Fibroblast of the conjunctiva (primary cell): ENCODE data around the gene SPATA12.

Experiments used
- DNase-seq: peaks from one replicate; pipeline ENCODE4 v3.0.0-alpha.2; 2010; ENCODE audit warnings: low read depth

SPATA12 gene, protein sequence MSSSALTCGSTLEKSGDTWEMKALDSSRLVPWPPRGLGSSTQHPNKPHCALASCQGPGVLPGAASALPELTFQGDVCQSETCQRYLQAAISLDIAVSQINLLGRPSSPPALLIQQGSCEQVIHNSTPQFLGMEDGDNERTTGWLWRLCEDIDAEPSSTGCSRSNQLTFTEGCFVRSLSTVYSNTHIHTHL

DNA sequence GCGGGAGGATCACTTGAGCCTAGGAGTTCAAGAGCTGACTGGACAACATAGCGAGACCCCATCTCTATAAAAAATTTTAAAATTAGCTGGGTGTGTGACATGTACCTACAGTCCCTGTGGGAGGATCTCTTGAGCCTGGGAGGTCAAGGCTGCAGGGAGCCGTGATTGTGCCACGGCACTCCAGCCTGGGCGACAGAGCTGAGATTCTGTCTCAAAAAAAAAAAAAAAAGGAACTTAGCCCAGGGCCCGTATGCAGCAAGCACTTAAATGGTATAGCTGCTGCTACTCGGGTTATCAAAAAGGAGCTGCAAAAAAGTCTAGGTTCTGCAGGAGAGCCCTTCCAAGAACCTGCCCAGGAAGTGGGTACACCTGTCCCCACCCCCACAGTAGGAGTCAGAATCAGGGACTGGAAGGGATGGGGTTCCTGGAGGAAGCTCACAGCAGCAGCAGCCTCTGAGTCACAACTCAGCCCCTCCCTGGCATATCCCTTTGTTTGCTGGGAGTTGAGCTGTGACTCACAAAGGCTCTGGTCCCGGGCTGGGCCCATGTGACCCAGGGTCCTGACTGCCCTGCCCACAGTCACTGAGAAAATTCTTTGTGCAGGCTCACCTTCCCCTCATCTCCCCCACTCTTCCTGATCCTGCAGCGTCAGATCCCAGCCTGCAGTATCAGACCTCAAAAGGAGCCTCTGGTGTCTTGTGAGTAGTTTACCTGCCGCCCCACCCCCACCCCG lies at the start of gene SPATA12:
TSS of gene SPATA12 (plus strand) at position 576 of the 733 bp plus-strand sequence. CDS start 13,031 bp downstream, outside the sequence.
- peak; percentile 68 for DNase-seq

DNA sequence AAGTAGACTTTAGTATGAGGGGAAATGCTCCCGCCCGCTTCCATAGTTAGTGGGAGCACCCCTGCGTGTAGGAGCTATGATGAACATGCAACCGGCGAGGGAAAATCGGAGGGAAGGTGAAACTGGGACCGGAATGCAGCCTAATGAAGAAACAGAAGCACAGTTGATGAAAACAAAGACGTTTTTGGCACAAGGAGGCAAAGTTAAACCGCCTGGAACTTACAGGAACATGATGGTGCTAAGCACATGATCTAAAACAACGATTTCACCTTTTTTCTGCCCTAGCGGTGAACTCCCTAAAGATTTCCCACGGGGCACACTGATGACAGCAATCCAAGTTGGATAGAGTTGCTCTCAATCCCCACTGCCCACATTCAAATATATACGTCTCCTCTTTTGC lies 49.4 kb upstream of the SPATA12 start:
- no peak for DNase-seq

DNA sequence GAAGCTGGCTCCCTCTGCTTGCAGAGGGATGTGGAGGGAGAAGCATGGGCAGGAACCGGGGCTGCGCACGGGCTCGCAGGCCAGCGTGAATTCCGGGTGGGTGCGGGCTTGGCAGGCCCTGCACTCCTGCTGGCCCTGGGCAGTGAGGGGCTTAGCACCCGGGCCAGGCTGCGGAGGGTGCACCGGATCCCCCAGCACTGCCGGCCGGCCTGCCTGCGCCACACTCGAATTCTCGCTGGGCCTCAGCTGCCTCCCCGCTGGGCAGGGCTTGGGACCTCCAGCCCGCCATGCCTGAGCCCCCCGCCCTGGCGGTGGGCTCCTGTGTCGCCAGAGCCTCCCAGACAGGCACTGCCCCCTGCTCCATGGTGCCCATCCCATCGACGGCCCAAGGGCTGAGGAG lies 47.6 kb upstream of the SPATA12 start:
- no peak for DNase-seq

DNA sequence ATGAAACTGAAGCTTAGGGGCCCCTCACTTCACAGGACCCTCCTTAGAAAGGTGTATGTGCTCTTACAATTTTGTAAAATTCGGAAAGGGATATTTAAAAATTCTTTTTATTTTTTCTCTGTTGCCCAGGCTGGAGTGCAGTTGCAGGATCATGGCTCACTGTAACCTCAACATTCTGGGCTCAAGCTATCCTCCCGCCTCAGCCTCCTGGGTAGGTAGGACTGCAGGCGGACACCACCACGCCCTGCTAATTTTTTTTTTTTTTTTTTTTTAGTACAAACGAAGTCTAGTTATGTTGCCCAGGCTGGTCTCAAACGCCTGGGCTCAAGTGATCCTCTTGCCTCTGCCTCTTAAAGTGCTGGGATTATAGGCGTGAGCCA lies 45.1 kb upstream of the SPATA12 start:
- DNase-seq, result no peak

DNA sequence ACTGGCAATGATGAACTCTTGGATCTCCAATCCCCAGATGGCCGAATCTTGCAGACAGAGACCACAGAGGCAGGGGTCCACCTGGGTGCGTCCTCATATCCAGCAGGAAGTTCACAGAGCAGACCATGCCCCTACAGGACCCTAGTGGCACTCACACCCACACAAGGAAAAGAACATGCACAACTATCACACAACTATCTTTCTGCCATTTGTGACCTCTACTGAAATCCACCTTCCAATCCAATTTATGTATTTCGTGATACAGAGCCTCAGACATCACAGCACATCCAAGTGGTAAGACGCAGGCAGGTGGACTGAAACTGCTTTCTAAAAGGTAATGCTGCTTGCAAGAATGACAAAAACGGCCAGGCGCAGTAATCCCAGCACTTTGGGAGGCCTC lies 44.6 kb upstream of the SPATA12 start:
- DNase-seq, result no peak

DNA sequence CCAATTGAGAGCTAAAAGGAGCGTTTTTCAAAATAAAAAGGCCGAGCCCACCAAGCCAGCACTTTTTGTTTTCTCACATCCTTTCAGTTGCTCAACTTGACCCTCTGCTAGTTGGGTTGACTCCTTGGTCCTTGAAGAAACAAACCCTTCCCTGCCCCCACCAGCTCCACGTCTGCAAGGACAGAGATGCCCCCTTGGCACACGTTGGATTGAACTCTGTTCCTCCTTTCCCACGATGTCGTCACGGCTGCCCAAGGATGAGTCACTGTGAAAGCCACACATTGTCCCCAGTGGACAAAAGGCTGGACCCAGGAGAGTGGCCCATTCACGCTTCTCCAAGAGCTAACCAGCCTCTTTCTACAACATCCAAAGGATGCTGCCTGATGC lies 43.0 kb upstream of the SPATA12 start:
- DNase-seq, result no peak

DNA sequence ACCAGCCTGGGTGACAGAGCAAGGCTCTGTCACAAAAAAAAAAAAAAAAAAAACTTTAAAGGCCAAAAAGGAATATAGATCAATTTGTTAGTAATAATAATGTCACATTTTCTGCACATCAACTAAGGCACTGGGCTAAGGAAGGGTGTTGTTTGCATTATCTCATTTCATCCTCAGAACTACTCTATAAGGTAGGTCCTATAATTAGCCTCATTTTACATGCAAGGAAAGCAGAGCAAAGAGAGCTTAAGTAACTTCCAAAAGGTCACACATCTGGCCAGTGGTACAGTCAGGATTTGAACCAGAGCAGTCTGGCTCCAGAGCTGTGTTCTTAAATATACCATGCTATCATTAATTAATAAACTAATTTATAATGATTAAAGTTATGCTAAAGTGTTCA lies 42.2 kb upstream of the SPATA12 start:
- no peak for DNase-seq

DNA sequence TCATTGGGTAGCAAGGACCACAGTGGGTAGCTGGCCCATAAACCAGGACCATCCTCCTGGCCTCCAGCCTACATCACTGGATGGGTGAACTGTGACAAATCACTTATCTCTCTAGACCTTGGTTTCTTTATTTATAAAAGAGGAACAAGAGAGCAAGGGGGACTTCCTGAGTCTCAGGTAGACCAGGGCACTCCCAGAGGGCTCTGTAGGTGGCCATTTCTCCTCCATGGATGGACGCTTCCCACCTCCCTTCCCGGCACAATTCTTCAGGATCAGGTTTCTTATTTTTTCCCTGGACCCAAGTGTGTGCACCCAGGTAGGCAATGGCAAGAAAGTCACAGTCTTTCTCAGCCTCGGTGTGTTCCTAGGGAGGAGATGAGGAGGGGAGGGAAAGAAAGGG lies 41.4 kb upstream of the SPATA12 start:
- DNase-seq, result no peak

DNA sequence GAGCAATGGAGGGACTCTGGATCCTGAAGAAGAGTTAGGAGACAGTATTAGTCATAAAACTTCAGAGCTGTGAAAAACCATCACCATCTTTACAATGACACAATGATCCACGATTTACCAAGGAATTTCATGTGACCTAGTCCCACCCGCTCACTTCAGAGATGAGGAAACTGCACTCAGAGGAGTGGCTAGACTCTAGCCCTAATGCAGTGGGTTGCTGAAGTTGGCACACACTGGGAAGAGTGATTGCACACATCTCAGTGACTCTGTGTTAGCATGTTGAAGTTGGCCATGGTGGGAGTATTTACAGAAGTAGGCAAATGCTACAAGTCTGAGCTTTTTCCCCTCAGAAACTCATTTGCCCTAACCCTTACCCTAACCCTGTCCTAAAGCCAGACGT lies 35.2 kb upstream of the SPATA12 start:
- DNase-seq, result no peak

DNA sequence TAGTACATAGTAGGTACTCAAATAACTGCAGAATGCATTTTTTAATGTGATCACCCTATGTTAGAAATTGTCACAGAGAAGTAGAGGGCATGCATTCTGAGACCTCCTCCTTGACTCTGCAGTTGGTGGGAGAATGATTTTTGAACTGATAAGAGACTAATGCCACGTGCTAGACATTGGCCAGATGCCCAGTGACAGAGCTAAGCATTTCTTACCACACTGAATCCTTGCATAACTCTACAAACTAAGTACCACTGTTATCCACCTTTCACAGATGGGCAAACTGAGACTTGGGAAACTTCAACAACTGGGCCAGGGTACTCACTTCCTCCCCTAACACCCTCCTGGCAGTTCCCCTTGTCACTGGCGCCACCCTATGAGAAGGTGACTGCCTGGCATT lies 33.5 kb upstream of the SPATA12 start:
- DNase-seq, result no peak

DNA sequence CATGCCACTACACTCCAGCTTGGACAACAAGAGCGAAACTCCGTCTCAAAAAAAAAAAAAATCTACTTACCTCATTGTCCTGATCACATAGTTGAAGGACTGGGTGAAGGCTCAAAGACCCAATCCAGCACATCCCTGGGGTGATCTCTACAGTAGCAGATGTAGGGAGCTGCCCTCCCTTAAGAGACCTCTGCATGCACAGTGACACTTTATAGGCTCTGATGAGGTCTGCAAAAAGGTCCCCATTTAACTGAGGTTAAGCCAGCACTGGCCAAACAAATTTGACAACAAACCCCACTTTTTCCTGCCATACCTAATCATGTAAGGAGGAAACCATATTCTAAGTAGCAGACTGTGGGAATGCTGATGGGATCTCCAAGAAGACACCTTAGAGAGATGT lies 31.1 kb upstream of the SPATA12 start:
- DNase-seq, result no peak

DNA sequence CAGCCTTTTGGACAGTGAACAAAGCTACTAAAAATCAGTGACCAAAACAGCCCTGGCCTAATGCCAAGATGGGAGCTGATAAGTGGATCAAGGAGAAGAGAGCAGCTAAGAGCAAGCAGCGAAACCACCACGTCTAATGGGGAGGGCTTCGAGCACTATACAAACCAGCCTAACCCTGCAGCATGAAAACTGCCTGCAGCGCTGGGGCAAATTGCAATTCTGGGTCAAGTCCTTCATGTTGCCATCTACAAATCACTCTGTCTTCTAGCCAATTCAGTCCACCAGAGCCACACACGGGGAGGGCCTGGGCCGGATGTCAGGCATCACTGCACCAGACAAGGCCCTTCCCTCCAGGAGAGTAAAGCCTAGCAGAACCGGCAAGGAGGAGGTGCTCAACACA lies 30.5 kb upstream of the SPATA12 start:
- no peak for DNase-seq

DNA sequence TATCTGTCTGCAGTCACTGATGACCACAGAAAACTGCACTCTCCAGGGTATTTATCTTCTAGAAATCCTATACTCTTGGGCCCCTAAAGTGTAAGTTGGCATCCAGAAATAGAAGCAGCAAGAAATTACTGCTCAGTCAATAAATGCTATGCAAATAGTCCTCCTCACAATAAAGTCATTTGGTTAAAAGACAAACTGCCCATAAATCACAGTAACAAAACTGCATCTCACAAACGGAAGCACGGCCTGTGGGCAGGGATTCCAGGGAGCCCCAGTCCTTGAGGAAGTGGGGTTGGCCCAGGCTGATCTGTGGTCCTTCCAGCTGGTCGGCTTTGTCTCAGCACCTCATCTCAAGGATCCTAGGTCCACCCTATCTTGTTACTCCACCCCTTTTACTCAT lies 29.7 kb upstream of the SPATA12 start:
- no peak for DNase-seq

DNA sequence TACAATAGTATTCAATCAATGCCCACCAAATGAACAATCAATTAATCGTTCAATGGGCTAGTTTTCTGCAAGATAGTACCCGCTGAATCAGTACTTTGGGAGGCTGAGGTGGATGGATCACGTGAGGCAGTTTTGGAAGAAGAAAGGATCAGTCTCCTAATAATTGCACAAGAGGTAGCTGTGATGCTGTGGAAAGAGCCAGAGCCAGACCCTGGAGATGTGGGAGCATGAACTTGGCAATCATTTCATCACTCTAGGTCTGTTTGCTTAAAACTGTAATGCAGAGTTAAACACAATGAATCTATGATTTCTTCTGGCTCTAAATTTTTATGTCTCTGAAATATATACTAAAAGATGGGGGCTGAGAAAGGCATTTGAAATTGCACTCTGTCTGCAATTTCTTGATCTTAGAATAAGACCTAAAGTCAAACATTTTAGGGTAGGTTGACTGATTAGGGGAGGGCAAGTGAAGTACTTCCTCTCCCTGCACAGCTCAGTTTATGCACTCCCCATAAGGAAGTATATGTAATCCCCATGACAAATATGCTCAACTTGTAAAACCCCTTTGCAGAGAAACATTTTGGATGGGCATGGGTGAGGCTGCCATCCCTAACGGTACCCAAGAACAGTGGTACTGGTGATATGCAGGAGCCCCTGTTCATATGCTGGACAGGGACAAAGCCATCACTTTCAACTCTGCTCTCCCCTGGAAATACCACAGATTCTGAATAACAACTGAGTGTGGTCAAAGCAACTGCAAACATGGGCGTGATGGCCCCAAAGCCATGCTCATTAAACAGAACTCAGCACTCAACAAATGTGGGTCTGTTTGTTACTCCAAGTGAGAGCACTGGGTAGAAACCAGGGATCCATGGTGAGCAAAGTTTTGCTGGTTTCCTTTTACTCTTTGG lies 28.6 kb upstream of the SPATA12 start:
- DNase-seq, result no peak

DNA sequence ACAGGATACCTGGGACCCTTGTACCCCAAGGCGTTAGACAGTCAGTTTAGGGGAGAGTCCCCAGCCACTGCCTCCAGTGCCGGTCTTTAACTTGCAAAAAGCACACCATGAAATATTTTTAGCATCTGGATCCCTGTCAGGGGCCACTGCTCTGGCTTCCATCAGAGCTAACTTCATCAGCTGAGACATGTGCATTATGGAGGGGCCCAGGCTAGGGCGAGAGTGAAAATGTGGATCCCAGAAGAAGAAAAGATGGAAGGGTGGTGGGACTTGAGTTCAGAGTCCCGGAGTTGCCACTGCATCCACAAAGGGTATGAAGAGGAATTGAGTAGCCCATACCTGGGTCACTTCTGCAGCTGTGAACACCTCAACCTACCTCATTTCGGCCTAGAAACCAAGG lies 23.5 kb upstream of the SPATA12 start:
- no peak for DNase-seq

DNA sequence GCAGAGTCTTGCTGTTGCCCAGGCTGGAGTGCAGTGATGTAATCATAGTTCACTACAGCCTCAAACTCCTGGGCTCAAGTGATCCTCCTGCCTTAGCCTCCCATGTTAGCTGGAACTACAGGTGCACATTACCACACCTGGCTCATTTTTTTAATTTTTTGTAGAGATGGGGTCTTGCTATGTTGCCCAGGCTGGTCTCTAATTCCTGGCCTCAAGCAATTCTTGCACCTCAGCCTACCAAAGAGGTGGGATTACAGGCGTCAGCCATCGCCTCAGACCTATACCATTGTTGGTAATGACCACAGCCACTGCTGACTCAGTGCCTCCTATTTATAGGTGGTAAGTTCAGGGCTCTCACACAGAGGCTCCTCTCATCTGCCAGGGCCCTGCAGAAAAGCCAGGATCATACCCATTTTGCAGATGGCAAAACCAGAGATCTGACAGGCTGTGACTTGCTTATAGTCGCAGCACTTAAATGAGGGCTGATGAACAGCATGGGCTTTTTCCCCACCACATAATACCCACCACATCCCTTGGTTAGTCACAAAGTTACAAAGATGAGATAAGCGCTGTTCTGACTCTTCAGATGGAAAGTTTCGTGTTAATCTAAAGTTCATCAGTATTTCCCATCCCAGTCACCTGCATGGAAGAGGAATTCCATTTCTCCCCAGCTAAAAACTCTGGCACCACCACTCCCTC lies 21.8 kb upstream of the SPATA12 start:
- no peak for DNase-seq

DNA sequence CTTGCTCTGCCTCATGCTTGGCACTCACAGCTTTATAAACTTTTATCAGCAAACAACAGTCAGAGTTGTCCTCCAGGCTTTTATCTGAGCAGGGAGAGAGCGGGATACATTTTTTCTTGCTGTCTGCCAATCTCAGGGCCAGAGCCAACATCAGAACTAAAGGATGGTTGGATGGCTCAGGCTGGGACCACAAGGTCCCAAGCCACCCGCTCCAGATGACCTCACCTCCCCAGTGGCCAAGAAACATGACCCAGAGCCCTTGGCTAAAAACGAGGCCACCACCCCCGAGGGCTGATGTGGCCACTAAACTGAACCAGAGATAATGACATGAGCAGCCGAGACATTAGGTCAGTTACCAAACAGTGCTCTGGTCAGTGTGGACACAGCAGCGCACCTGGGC lies 18.8 kb upstream of the SPATA12 start:
- DNase-seq, result no peak

DNA sequence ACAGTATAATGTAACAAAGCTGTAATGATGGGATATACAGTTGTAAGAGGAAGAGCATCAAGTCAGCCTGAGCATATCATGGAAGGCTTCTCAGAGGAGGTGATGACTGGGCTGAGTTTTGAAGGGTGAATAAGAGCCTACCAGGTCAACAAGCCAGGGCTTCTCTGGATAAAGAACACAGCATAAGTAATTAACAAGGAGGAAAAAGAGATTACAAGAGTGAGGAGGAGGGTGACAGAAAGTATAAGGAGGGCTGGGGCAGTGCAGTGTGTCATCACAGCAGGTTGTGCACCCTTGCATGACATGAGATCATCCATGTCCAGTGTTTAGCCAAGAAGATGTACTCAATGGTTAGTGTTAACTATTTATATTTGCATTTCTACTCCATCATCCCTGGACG lies 16.9 kb upstream of the SPATA12 start:
- no peak for DNase-seq

DNA sequence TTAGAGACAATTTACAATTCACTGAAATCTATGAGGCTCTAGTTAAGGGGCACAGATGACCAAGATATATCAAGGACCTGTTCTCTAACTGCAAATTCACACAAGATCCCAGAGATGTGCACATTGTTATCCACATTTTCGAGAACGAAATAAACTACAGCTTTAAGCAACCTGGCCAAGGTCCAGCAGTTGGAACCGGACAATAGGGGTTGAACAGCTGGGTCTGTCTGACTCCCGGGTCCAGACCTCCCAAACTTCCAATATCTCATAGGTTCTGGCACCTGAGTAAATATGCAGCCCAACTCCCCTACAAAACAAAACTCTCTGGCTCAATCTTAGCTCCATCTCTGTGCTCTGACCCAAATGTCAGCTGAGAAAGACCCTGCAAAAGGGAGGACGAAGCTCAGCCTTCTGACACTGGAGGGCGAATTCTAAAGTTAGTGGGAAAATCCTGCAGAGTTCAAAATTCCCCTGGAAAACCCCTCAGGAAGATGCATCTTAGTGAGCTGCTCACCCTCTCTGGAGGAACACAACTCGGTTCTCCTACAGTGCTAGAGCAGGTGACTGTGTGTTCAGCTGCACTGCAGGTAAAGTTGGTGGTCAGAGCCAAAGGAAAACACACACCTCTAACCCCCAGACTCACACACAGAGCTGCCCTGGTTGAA lies 14.2 kb upstream of the SPATA12 start:
- DNase-seq, result no peak

DNA sequence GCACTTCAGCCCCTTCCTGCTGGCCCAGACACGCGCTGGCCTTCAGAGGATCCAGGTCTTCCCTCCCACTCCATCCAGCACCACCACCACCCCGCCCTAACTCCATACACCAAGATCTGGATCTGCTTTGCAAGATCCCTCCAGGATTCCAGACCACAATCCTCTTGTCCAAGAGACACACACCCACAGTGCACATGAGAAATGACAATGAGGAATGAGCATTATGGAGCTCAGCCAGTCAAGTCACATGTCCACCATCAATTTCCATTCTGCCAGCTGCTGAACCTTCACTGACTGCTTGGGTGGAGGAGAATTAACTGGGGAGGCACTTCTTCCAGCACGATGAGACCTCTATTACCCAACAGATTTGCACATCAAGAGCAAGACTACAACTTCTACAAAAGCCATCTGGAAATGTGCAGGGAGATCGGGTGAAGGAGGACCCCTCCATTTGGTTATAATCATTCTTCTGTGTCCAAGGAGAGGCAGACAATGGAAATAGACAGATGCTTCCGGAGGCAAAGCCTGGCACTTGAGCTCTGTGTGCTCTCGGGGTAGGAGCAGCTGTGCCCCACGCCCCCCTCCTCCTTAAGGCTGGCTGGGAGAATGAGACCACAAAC lies 12.3 kb upstream of the SPATA12 start:
- peak; percentile 13 for DNase-seq

DNA sequence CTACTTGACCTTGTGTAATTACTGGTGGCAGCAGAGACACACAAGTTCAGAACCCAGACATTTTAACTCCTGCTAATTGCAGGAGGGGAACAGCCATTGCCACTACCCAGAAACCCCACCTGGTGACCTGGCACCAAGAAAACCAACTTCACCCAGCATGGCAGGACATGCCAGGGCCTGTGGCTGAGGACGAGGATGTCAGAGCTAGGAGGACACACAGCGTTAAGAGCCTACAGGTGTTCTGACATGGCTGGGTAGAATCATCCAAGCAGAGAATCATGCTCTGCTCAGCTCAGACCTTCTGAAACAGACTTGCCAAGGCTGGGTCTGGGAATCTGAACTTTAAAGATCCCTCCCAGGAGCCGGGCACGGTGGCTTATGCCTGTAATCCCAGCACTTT lies 11.7 kb upstream of the SPATA12 start:
- no peak for DNase-seq
